Suprapubic skin (tissue), 4 donors: ENCODE data around the gene MCAT. TPM values are rescaled to one million over a fixed set of nuclear protein-coding genes. Genes with fewer than 3 reads are reported as not detected.

Experiments used
- DNase-seq, 2 donors: peaks; one replicate each; pipeline ENCODE4 v3.0.0-alpha.2; 2019; ENCODE audit warnings: low spot score in 2 of 2
- H3K27ac ChIP-seq: fragments of 200-600 bp; sonication (generic); one replicate; pipeline ENCODE4 v1.5.1; 2019
- H3K27me3 ChIP-seq: fragments of 200-600 bp; sonication (generic); one replicate; pipeline ENCODE4 v1.5.1; 2019
- H3K36me3 ChIP-seq: fragments of 200-600 bp; sonication (generic); one replicate; pipeline ENCODE4 v1.5.1; 2019
- H3K4me1 ChIP-seq: fragments of 200-600 bp; sonication (generic); one replicate; pipeline ENCODE4 v1.5.1; 2019
- H3K4me3 ChIP-seq: fragments of 200-600 bp; sonication (generic); one replicate; pipeline ENCODE4 v1.5.1; 2019; ENCODE audit warnings: mild to moderate bottlenecking
- H3K9me3 ChIP-seq: fragments of 200-600 bp; sonication (generic); one replicate; pipeline ENCODE4 v1.5.1; 2019
- EP300 ChIP-seq: sonication (generic); formaldehyde crosslinking; IDR thresholded peaks from one replicate; pipeline ENCODE4 v1.6.1; 2017; ENCODE audit warnings: antibody characterized with exemption
- POLR2A ChIP-seq, 2 donors: fragments of 450-650 bp; IDR thresholded peaks; one replicate each; pipeline ENCODE4 v1.6.1; 2017; ENCODE audit warnings: antibody characterized with exemption in 2 of 2, mild to moderate bottlenecking in 2 of 2, moderate library complexity in 2 of 2
- POLR2AphosphoS5 ChIP-seq, 3 donors: sonication (generic); formaldehyde crosslinking; IDR thresholded peaks; one replicate each; pipeline ENCODE4 v1.6.1; 2017; ENCODE audit warnings: antibody characterized with exemption in 3 of 3
- WGBS: methylation state at CpG from one replicate; pipeline ENCODE4 v1.1.5; 2018; 5-methylcytosine and 5-hydroxymethylcytosine counted together
- total RNA-seq, 4 donors: library from RNA; depleted of rRNA; stranded (reverse); fragments of >200 nt; gene quantifications; one replicate each; pipeline ENCODE4 v1.1.0, GENCODE V29; 2016
- TF ChIP-seq, protein P1 (sequence below), 2 donors: fragments of 200-600 bp in 1 of 2; fragments of 450-650 bp in 1 of 2; sonication (generic) in 1 of 2; IDR thresholded peaks; one replicate each; pipeline ENCODE4 v1.5.1; 2016 to 2019; ENCODE audit warnings: antibody characterized with exemption in 2 of 2, mild to moderate bottlenecking in 1 of 2, moderate library complexity in 1 of 2

Gene MCAT
- total RNA-seq, 4 donors from 2014 or later: 21.1 to 38.0 (median 25.2) TPM

GRCh38 chr22:43167001-43167589 lies 23.9 kb upstream of the MCAT start:
- Histone ChIP-seq H3K36me3 (peaks cover 52% of the 10 kb centered on the region), H3K27ac (no peak overlapping the region), H3K4me1 (peaks cover 37% of the 10 kb centered on the region)

GRCh38 chr22:43166132-43166930 lies 23.1 kb upstream of the MCAT start:
- Histone ChIP-seq H3K9me3 (no peaks in the 10 kb centered on the region), H3K27me3 (no peaks in the 10 kb centered on the region), H3K4me3 (no peak overlapping the region), H3K36me3 (peaks cover 51% of the 10 kb centered on the region), H3K4me1 (peaks cover 30% of the 10 kb centered on the region), H3K27ac (no peak overlapping the region)
- DNase-seq: no peak
- WGBS: 88% methylated on average over 22 of the region's 23 CpGs
- TF ChIP-seq EP300 (no peak), POLR2AphosphoS5 (IDR thresholded peaks at IDR 0.05) (no peak), POLR2A (IDR thresholded peaks at IDR 0.05) (no peak)
- TF ChIP-seq, protein P1, sequence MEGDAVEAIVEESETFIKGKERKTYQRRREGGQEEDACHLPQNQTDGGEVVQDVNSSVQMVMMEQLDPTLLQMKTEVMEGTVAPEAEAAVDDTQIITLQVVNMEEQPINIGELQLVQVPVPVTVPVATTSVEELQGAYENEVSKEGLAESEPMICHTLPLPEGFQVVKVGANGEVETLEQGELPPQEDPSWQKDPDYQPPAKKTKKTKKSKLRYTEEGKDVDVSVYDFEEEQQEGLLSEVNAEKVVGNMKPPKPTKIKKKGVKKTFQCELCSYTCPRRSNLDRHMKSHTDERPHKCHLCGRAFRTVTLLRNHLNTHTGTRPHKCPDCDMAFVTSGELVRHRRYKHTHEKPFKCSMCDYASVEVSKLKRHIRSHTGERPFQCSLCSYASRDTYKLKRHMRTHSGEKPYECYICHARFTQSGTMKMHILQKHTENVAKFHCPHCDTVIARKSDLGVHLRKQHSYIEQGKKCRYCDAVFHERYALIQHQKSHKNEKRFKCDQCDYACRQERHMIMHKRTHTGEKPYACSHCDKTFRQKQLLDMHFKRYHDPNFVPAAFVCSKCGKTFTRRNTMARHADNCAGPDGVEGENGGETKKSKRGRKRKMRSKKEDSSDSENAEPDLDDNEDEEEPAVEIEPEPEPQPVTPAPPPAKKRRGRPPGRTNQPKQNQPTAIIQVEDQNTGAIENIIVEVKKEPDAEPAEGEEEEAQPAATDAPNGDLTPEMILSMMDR (IDR thresholded peaks at IDR 0.05): no peak

More at GRCh38 chr22:43167001-43167589, 23.9 kb upstream of the MCAT start:
- H3K27me3 ChIP-seq: no peaks in the 10 kb centered on the region
- H3K9me3 ChIP-seq: no peaks in the 10 kb centered on the region
- 91% methylated on average over 18 of the region's 19 CpGs for WGBS
- H3K4me3 ChIP-seq: no peak overlapping the region
- DNase-seq: no peak
- TF ChIP-seq EP300: no peak
- TF ChIP-seq POLR2AphosphoS5 (IDR thresholded peaks at IDR 0.05): no peak
- TF ChIP-seq, protein P1 (IDR thresholded peaks at IDR 0.05): no peak
- no peak for TF ChIP-seq POLR2A (IDR thresholded peaks at IDR 0.05)

- H3K4me1 ChIP-seq: peaks cover 38% of the 10 kb centered on the region
- TF ChIP-seq POLR2A (IDR thresholded peaks at IDR 0.05) (no peak), POLR2AphosphoS5 (IDR thresholded peaks at IDR 0.05) (no peak), EP300 (no peak)
- TF ChIP-seq, protein P1 (IDR thresholded peaks at IDR 0.05): no peak
- DNase-seq: no peak
- H3K27me3 ChIP-seq: no peaks in the 10 kb centered on the region
- WGBS: 28% methylated on average over 16 of the region's 16 CpGs
- no peaks in the 10 kb centered on the region for H3K9me3 ChIP-seq
- H3K27ac ChIP-seq: peak overlapping the region; percentile 12
- H3K36me3 ChIP-seq: peaks cover 52% of the 10 kb centered on the region
- no peak overlapping the region for H3K4me3 ChIP-seq
Measured at GRCh38 chr22:43164636-43165035, 21.4 kb upstream of the MCAT start.

GRCh38 chr22:43163241-43163795 lies 20.1 kb upstream of the MCAT start:
- 33% methylated on average over 1 of the region's 18 CpGs for WGBS
- Histone ChIP-seq H3K27me3 (no peaks in the 10 kb centered on the region), H3K36me3 (peaks cover 47% of the 10 kb centered on the region), H3K9me3 (no peaks in the 10 kb centered on the region), H3K27ac (peak overlapping the region; percentile 65), H3K4me1 (peaks cover 47% of the 10 kb centered on the region), H3K4me3 (no peak overlapping the region)
- no peak for TF ChIP-seq POLR2A (IDR thresholded peaks at IDR 0.05)
- no peak for TF ChIP-seq POLR2AphosphoS5 (IDR thresholded peaks at IDR 0.05)
- TF ChIP-seq EP300: no peak
- TF ChIP-seq, protein P1 (IDR thresholded peaks at IDR 0.05): no peak
- no peak for DNase-seq
